ENCODE results near the gene FUZ.

FUZ gene

GRCh38 chr19:49850487-49851342, 37.6 kb upstream of the FUZ start, which contains the start of gene PTOV1:
Gene PTOV1, plus strand, starts transcription at chr19:49851159.
- peak; percentile 40 for DNase-seq (ENCODE audit: low read depth)

- no peak for DNase-seq (ENCODE audit: low read depth)
These were observed 37.1 kb upstream of the FUZ start for GRCh38 chr19:49850221-49850486.

GRCh38 chr19:49849433-49850220, 36.5 kb upstream of the FUZ start:
- no peak for DNase-seq (ENCODE audit: low read depth)

- no peak for DNase-seq (ENCODE audit: low read depth)
These were observed 35.8 kb upstream of the FUZ start for GRCh38 chr19:49848938-49849337.

GRCh38 chr19:49847731-49848696, 34.9 kb upstream of the FUZ start:
- DNase-seq (ENCODE audit: low read depth): peak; percentile 64

GRCh38 chr19:49846408-49846807, 33.3 kb upstream of the FUZ start:
- no peak for DNase-seq (ENCODE audit: low read depth)

GRCh38 chr19:49845414-49845813, 32.3 kb upstream of the FUZ start:
- no peak for DNase-seq (ENCODE audit: low read depth)

GRCh38 chr19:49844138-49845095, 31.3 kb upstream of the FUZ start:
- no peak for DNase-seq (ENCODE audit: low read depth)

- DNase-seq (ENCODE audit: low read depth): no peak
These were observed 30.2 kb upstream of the FUZ start for GRCh38 chr19:49843265-49843664.

GRCh38 chr19:49840736-49841249, 27.7 kb upstream of the FUZ start:
- DNase-seq (ENCODE audit: low read depth): no peak

- no peak for DNase-seq (ENCODE audit: low read depth)
These were observed 27.2 kb upstream of the FUZ start for GRCh38 chr19:49840321-49840720.

GRCh38 chr19:49839713-49840112, 26.6 kb upstream of the FUZ start:
- no peak for DNase-seq (ENCODE audit: low read depth)

GRCh38 chr19:49838885-49839588, 25.9 kb upstream of the FUZ start:
- no peak for DNase-seq (ENCODE audit: low read depth)

GRCh38 chr19:49837425-49837824, 24.3 kb upstream of the FUZ start:
- DNase-seq (ENCODE audit: low read depth): no peak

- no peak for DNase-seq (ENCODE audit: low read depth)
These were observed 23.9 kb upstream of the FUZ start for GRCh38 chr19:49837009-49837310.

GRCh38 chr19:49836176-49837008, 23.3 kb upstream of the FUZ start:
- DNase-seq (ENCODE audit: low read depth): no peak

- no peak for DNase-seq (ENCODE audit: low read depth)
These were observed 22.5 kb upstream of the FUZ start for GRCh38 chr19:49835562-49835961.

GRCh38 chr19:49833599-49833998, 20.5 kb upstream of the FUZ start:
- no peak for DNase-seq (ENCODE audit: low read depth)

GRCh38 chr19:49832556-49832955, 19.5 kb upstream of the FUZ start:
- DNase-seq (ENCODE audit: low read depth): no peak

- no peak for DNase-seq (ENCODE audit: low read depth)
These were observed 18.5 kb upstream of the FUZ start for GRCh38 chr19:49831592-49831991.

All from GM04503 (cell line).